GM19397 (cell line): Measurements from ENCODE around the gene ZFR2.
"Not testable (repeated sequence)": the region's sequence is repeated elsewhere in the genome, so short reads cannot be mapped to it uniquely, and the experiment has no call there.

Experiments
- ATAC-seq: cut with Tn5 transposase; IDR thresholded peaks from one replicate; pipeline ENCODE4 v1.9.1; 2021; ENCODE audit warnings: mild to moderate bottlenecking, moderate library complexity; ENCODE audit not compliant: unreplicated experiment

Gene ZFR2

GRCh38 chr19:3874695-3875094 lies 5.9 kb upstream of the ZFR2 start:
- not testable (repeated sequence) for ATAC-seq

- ATAC-seq, result no peak
These were observed 4.3 kb upstream of the ZFR2 start for GRCh38 chr19:3873151-3873550.

- no peak for ATAC-seq
These were observed 668 bp downstream of the ZFR2 start for GRCh38 chr19:3867971-3868769.

- no peak for ATAC-seq
These were observed 1.8 kb downstream of the ZFR2 start for GRCh38 chr19:3866910-3867638.

- no peak for ATAC-seq
These were observed 5.2 kb downstream of the ZFR2 start for GRCh38 chr19:3863648-3864047.

GRCh38 chr19:3862826-3863500 lies 5.9 kb downstream of the ZFR2 start:
- no peak for ATAC-seq

GRCh38 chr19:3860499-3860898 lies 8.3 kb downstream of the ZFR2 start:
- no peak for ATAC-seq

- ATAC-seq, result no peak
These were observed 11.3 kb downstream of the ZFR2 start for GRCh38 chr19:3857449-3858003.

- no peak for ATAC-seq
These were observed 13.5 kb downstream of the ZFR2 start for GRCh38 chr19:3855320-3855719.

GRCh38 chr19:3852614-3853254 lies 16.1 kb downstream of the ZFR2 start:
- no peak for ATAC-seq

- ATAC-seq, result no peak
These were observed 16.7 kb downstream of the ZFR2 start for GRCh38 chr19:3852177-3852511.

GRCh38 chr19:3851254-3852176 lies 17.3 kb downstream of the ZFR2 start:
- ATAC-seq, result no peak

- no peak for ATAC-seq
These were observed 18.4 kb downstream of the ZFR2 start for GRCh38 chr19:3850320-3850972.

- no peak for ATAC-seq
These were observed 19.1 kb downstream of the ZFR2 start for GRCh38 chr19:3849787-3850186.

- ATAC-seq, result no peak
These were observed 19.7 kb downstream of the ZFR2 start for GRCh38 chr19:3849092-3849491.

- ATAC-seq, result no peak
These were observed 24.2 kb downstream of the ZFR2 start for GRCh38 chr19:3844596-3844995.

- ATAC-seq, result no peak
These were observed 25.9 kb downstream of the ZFR2 start for GRCh38 chr19:3842948-3843347.

GRCh38 chr19:3840804-3841203 lies 28.0 kb downstream of the ZFR2 start:
- no peak for ATAC-seq

- no peak for ATAC-seq
These were observed 28.9 kb downstream of the ZFR2 start for GRCh38 chr19:3839941-3840340.

- no peak for ATAC-seq
These were observed 30.2 kb downstream of the ZFR2 start for GRCh38 chr19:3838661-3839060.
